ENCODE data around the gene CBFA2T3. TPM values are rescaled to one million over a fixed set of nuclear protein-coding genes. Genes with fewer than 3 reads are reported as not detected.

CBFA2T3 gene
- total and polyA plus RNA-seq, 2 of the 8 experiments (the other 6 are each of a cell fraction or from before 2014, with no cell fraction given), result 0.51 to 1.3 TPM

DNA sequence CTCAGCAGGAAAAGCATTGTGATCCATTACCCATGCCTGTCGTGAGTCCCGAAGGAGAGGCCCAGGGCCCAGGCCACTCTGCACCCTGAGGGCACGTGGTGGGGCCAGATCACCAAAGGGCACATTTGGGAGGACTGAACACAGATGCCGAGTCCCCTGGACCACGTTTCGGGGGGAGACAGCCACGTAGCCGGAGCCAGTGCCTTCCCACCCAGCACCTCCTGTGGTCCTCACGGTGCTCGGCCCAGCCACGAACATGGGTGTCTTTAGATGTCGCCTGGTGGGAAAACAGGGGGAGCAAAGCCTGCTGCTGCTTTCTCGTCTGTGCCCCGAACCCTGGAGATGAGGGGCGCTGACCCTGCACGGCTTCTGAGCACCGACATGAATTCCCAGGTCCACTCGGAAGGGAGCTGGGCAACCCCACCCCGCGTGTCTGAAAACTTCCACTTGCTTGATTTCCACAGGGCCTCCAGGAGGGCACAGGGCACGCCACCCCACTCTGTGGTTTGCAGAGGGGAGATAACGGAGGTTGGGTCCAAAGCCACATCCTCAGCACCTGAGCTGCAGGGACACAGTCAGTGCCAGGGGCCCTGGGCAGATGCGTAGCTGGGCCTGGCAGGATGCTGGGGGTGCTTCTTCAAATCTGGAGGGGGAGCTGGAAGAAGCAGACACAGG is 14.4 kb downstream of the CBFA2T3 start:
- POLR2A ChIA-PET (ENCODE audit: partially characterized antibody), result interaction anchor here (0.8 kb wide), 1 partner anchor 181 kb away, joined by 3 read pairs; no protein-coding TSS in a partner anchor
- DNase-seq (ENCODE audit: low read depth in 1 of 2, low spot score in 2 of 2), result no peak
- 84% methylated on average over 23 of the region's 23 CpGs; no CpG with 5 or more reads in 1 of the 2 experiments for WGBS, 2 experiments (ENCODE audit: extremely low coverage in 1 of 2, insufficient coverage in 1 of 2, insufficient read length in 1 of 2, insufficient replicate concordance in 2 of 2, low coverage in 1 of 2, low lambda C conversion rate in 2 of 2, missing lambda C conversion rate in 1 of 2)
- TF ChIP-seq TAF7 (optimal IDR thresholded peaks at IDR 0.05; ENCODE audit: borderline replicate concordance, low read depth, low read length), result no peak

More for the DNA sequence above, 14.4 kb downstream of the CBFA2T3 start:
- Histone ChIP-seq H3K56ac (replicated peaks; ENCODE audit: insufficient read length, low read depth, low read length) (no peak overlapping the region), H3K4ac (replicated peaks; ENCODE audit: insufficient read length, low read depth, low read length) (no peak overlapping the region), H3K79me2 (ENCODE audit: control insufficient read depth in 1 of 2, insufficient read depth in 2 of 2, low read length in 2 of 2) (no peaks in the 10 kb centered on the region), H3K18ac (ENCODE audit: extremely low read depth, low read length) (no peak overlapping the region), H3K27ac (ENCODE audit: low read depth, low read length) (no peak overlapping the region), H3K23me2 (ENCODE audit: low read depth, low read length) (peaks cover 5% of the 10 kb centered on the region; the same call in 1 of the 2 replicates), H3K27me3 (replicated peaks in 1 of 4; ENCODE audit: control insufficient read depth in 3 of 4, extremely low read depth in 1 of 4, insufficient read depth in 3 of 4, low read length in 3 of 4) (no peaks in the 10 kb centered on the region), H4K91ac (replicated peaks; ENCODE audit: insufficient read length, low read length) (no peak overlapping the region), H4K8ac (ENCODE audit: extremely low read depth, insufficient read depth, low read length) (no peak overlapping the region), H3K9me3 (ENCODE audit: insufficient read depth in 2 of 2, low read depth in 1 of 2, low read length in 1 of 2) (peaks cover 0 to 4% of the 10 kb centered on the region in 2 experiments; a peak in 1 of 4 replicates), H4K5ac (ENCODE audit: insufficient read length, low read depth, low read length) (no peak overlapping the region), H3K14ac (ENCODE audit: insufficient read length) (no peak overlapping the region), H2BK20ac (ENCODE audit: low read length) (no peak overlapping the region), H2BK5ac (ENCODE audit: low read depth, low read length) (no peak overlapping the region), H4K20me1 (replicated peaks in 1 of 2; ENCODE audit: control insufficient read depth in 1 of 2, insufficient read depth in 2 of 2, low read length in 2 of 2) (peaks cover 0 to 5% of the 10 kb centered on the region in 2 experiments), H3K79me1 (ENCODE audit: low read depth, low read length) (no peaks in the 10 kb centered on the region), H3K4me1 (replicated peaks in 1 of 4; ENCODE audit: control insufficient read depth in 3 of 4, insufficient read depth in 4 of 4, low read length in 3 of 4) (no peaks in the 10 kb centered on the region), H3K23ac (ENCODE audit: insufficient read length) (no peak overlapping the region), H3K9ac (replicated peaks in 1 of 4; ENCODE audit: extremely low read depth in 1 of 4, low read depth in 3 of 4, low read length in 3 of 4) (no peak overlapping the region), H2BK120ac (replicated peaks; ENCODE audit: low read depth, low read length) (no peak overlapping the region), H3K4me3 (ENCODE audit: extremely low read depth in 1 of 4, insufficient read depth in 2 of 4, low read depth in 3 of 4, low read length in 4 of 4) (no peak overlapping the region), H2AFZ (ENCODE audit: low read length) (no peak overlapping the region), H2BK12ac (ENCODE audit: low read depth, low read length) (no peak overlapping the region; the same call in 1 of the 2 replicates), H2AK5ac (ENCODE audit: low read depth, low read length) (no peak overlapping the region), H3K4me2 (ENCODE audit: insufficient read depth in 1 of 2, low read depth in 2 of 2, low read length in 2 of 2) (no peak overlapping the region), H2BK15ac (ENCODE audit: low read length) (no peak overlapping the region), H3K36me3 (ENCODE audit: control insufficient read depth in 2 of 4, insufficient read depth in 4 of 4, low read length in 3 of 4) (no peaks in the 10 kb centered on the region)
- CTCF ChIA-PET (ENCODE audit: partially characterized antibody), result interaction anchor here (0.6 to 1.2 kb wide), 3 partner anchors 35 to 82 kb away, joined by 3 read pairs; no protein-coding TSS in a partner anchor
- FAIRE-seq, result no peak
